Adipose tissue (tissue), 3 donors: Measurements from ENCODE around the gene TDP1. TPM values are rescaled to one million over a fixed set of nuclear protein-coding genes. Genes with fewer than 3 reads are reported as not detected.
"Not testable (repeated sequence)": the region's sequence is repeated elsewhere in the genome, so short reads cannot be mapped to it uniquely, and the experiment has no call there.

Source experiments
- H3K27ac ChIP-seq: one replicate; pipeline ENCODE4 v1.5.1; 2013; ENCODE audit warnings: low read depth, low read length
- WGBS, 3 donors: extraction: QIAGEN DNeasy Blood & Tissue Kit; methylation state at CpG; one replicate each; pipeline ENCODE4 v1.1.7; 2013; 5-methylcytosine and 5-hydroxymethylcytosine counted together
- polyA plus RNA-seq, 3 donors: library from polyadenylated mRNA; stranded (reverse); fragments of 200-250 nt; gene quantifications; one replicate each; pipeline ENCODE4 v1.2.3, GENCODE V29; 2013
- donor health status: healthy with polysubstance abuse.
- donor health status: Bipolar disorder and iron deficiency.
- donor health status: healthy.

Gene TDP1
- polyA plus RNA-seq, 3 donors = 3.1 to 4.7 (median 3.9) TPM

- H3K27ac ChIP-seq = no peak overlapping the region
- 89 to 94% (median 94%) methylated on average over 3 of the region's 3 CpGs for WGBS, 3 donors
Measured at GRCh38 chr14:90024910-90025309, 69.2 kb downstream of the TDP1 start.

- not testable (repeated sequence) for H3K27ac ChIP-seq
- WGBS, 3 donors = 96 to 100% (median 97%) methylated on average over 4 of the region's 4 CpGs
Measured at GRCh38 chr14:90026608-90027007, 70.9 kb downstream of the TDP1 start.

GRCh38 chr14:90027842-90028241 is 72.1 kb downstream of the TDP1 start:
- 62 to 83% (median 75%) methylated on average over 1 of the region's 1 CpG for WGBS, 3 donors

GRCh38 chr14:90034156-90034555 is 78.4 kb downstream of the TDP1 start:
- no peak overlapping the region for H3K27ac ChIP-seq
- 94 to 99% (median 98%) methylated on average over 2 of the region's 2 CpGs for WGBS, 3 donors

More at GRCh38 chr14:90027842-90028241, 72.1 kb downstream of the TDP1 start:
- H3K27ac ChIP-seq = no peak overlapping the region

GRCh38 chr14:90034835-90035525 is 79.3 kb downstream of the TDP1 start:
- 93 to 99% (median 96%) methylated on average over 6 of the region's 6 CpGs for WGBS, 3 donors
- H3K27ac ChIP-seq = no peak overlapping the region

- 97% methylated on average over 11 of the region's 11 CpGs for WGBS, 3 donors
- H3K27ac ChIP-seq = no peak overlapping the region
Measured at GRCh38 chr14:90039253-90040010, 83.7 kb downstream of the TDP1 start.

- no peak overlapping the region for H3K27ac ChIP-seq
- WGBS, 3 donors = 79 to 82% (median 81%) methylated on average over 3 of the region's 3 CpGs
Measured at GRCh38 chr14:90040411-90040810, 84.7 kb downstream of the TDP1 start.

- H3K27ac ChIP-seq = no peak overlapping the region
- WGBS, 3 donors = 93% methylated on average over 9 of the region's 9 CpGs
Measured at GRCh38 chr14:90042496-90043252, 86.9 kb downstream of the TDP1 start.

GRCh38 chr14:90045616-90046015 is 89.9 kb downstream of the TDP1 start:
- H3K27ac ChIP-seq = no peak overlapping the region

GRCh38 chr14:90049390-90049789 is 93.7 kb downstream of the TDP1 start:
- 52 to 74% (median 62%) methylated on average over 3 of the region's 3 CpGs for WGBS, 3 donors
- no peak overlapping the region for H3K27ac ChIP-seq

More at GRCh38 chr14:90045616-90046015, 89.9 kb downstream of the TDP1 start:
- WGBS, 3 donors = 63 to 81% (median 65%) methylated on average over 2 of the region's 2 CpGs

GRCh38 chr14:90050271-90050670 is 94.5 kb downstream of the TDP1 start:
- H3K27ac ChIP-seq = no peak overlapping the region
- 92 to 100% (median 97%) methylated on average over 4 of the region's 4 CpGs for WGBS, 3 donors

GRCh38 chr14:90053044-90053443 is 97.3 kb downstream of the TDP1 start:
- no peak overlapping the region for H3K27ac ChIP-seq
- WGBS, 3 donors = 63 to 76% (median 70%) methylated on average over 2 of the region's 2 CpGs

GRCh38 chr14:90054803-90055202 is 99.1 kb downstream of the TDP1 start:
- 69 to 84% (median 83%) methylated on average over 1 of the region's 1 CpG for WGBS, 3 donors
- no peak overlapping the region for H3K27ac ChIP-seq

- H3K27ac ChIP-seq = no peak overlapping the region
- 49 to 54% (median 53%) methylated on average over 8 of the region's 8 CpGs for WGBS, 3 donors
Measured at GRCh38 chr14:90056826-90057225, 101.1 kb downstream of the TDP1 start.

GRCh38 chr14:90058876-90059458 is 103.2 kb downstream of the TDP1 start:
- no peak overlapping the region for H3K27ac ChIP-seq
- WGBS, 3 donors = 86 to 94% (median 88%) methylated on average over 7 of the region's 7 CpGs

- 0 to 1% (median 0%) methylated on average over 44 to 80 of the region's 80 CpGs for WGBS, 3 donors
- no peak overlapping the region for H3K27ac ChIP-seq
Measured at GRCh38 chr14:90060312-90060964, 104.7 kb downstream of the TDP1 start.

GRCh38 chr14:90060965-90061684 is 105.4 kb downstream of the TDP1 start:
- no peak overlapping the region for H3K27ac ChIP-seq
- 1 to 2% (median 1%) methylated on average over 51 to 60 of the region's 60 CpGs for WGBS, 3 donors

- 0 to 1% (median 1%) methylated on average over 28 to 52 of the region's 52 CpGs for WGBS, 3 donors
- no peak within 1 kb of the TSS for H3K27ac ChIP-seq
Measured at GRCh38 chr14:90061685-90062126, 106.0 kb downstream of the TDP1 start, which contains the start of gene KCNK13. Gene KCNK13 (plus strand): TSS chr14:90061994. CDS start chr14:90062206, 212 bp downstream.
